SJSA1 (cell line): Measurements from ENCODE around the gene BAIAP2L2. TPM values are rescaled to one million over a fixed set of nuclear protein-coding genes. Genes with fewer than 3 reads are reported as not detected.
A peak's percentile ranks its signal among the peaks of the same experiment; 100 is the strongest.

Experiments
- DNase-seq, 2 experiments: peaks; one replicate each; pipeline ENCODE4 v3.0.0-alpha.2; 2015 to 2020; ENCODE audit warnings: low spot score in 2 of 2, low read depth in 1 of 2
- H3K27ac ChIP-seq: fragments of 250-450 bp; sonication (Bioruptor Pico); 2 replicates; pipeline ENCODE4 v1.5.1; 2020; ENCODE audit warnings: mild to moderate bottlenecking, moderate library complexity
- H3K27me3 ChIP-seq: fragments of 250-450 bp; sonication (Bioruptor Pico); replicated peaks from 2 replicates; pipeline ENCODE4 v1.5.1; 2020; ENCODE audit warnings: mild to moderate bottlenecking, moderate library complexity
- H3K36me3 ChIP-seq: fragments of 250-450 bp; sonication (Bioruptor Pico); 2 replicates; pipeline ENCODE4 v1.5.1; 2020; ENCODE audit warnings: mild to moderate bottlenecking
- H3K4me1 ChIP-seq: fragments of 250-450 bp; sonication (Bioruptor Pico); replicated peaks from 2 replicates; pipeline ENCODE4 v1.6.1; 2021; ENCODE audit warnings: mild to moderate bottlenecking
- H3K4me3 ChIP-seq: fragments of 250-450 bp; sonication (Bioruptor Pico); 2 replicates; pipeline ENCODE4 v1.5.1; 2020; ENCODE audit warnings: mild to moderate bottlenecking
- H3K9me3 ChIP-seq: fragments of 250-450 bp; sonication (Bioruptor Pico); replicated peaks from 2 replicates; pipeline ENCODE4 v1.5.1; 2020; ENCODE audit warnings: mild to moderate bottlenecking
- total RNA-seq: library from RNA; depleted of rRNA; stranded (reverse); fragments of >200 nt; shearing (Covaris generic); gene quantifications from 2 replicates; pipeline ENCODE4 v1.2.3, GENCODE V29; 2014

Gene BAIAP2L2
- total RNA-seq, 1 experiment from 2014 or later = not detected

GRCh38 chr22:38136607-38137006, 26.1 kb upstream of the BAIAP2L2 start:
- no peaks in the 10 kb centered on the region for H3K36me3 ChIP-seq
- H3K9me3 ChIP-seq = no peaks in the 10 kb centered on the region
- DNase-seq = no peak
- H3K27ac ChIP-seq = no peak overlapping the region
- H3K4me1 ChIP-seq = peaks cover 13% of the 10 kb centered on the region
- H3K27me3 ChIP-seq = no peaks in the 10 kb centered on the region
- H3K4me3 ChIP-seq = no peak overlapping the region

- Histone ChIP-seq H3K27ac (no peak overlapping the region), H3K36me3 (no peaks in the 10 kb centered on the region), H3K4me3 (no peak overlapping the region), H3K9me3 (no peaks in the 10 kb centered on the region), H3K4me1 (peaks cover 18% of the 10 kb centered on the region), H3K27me3 (no peaks in the 10 kb centered on the region)
- DNase-seq = peak; percentile 74 to 87
These were observed 24.7 kb upstream of the BAIAP2L2 start for GRCh38 chr22:38135133-38135706.

GRCh38 chr22:38133331-38133730, 22.8 kb upstream of the BAIAP2L2 start:
- H3K36me3 ChIP-seq = no peaks in the 10 kb centered on the region
- DNase-seq = no peak
- peaks cover 18% of the 10 kb centered on the region for H3K4me1 ChIP-seq
- no peaks in the 10 kb centered on the region for H3K27me3 ChIP-seq
- H3K9me3 ChIP-seq = no peaks in the 10 kb centered on the region
- H3K27ac ChIP-seq = no peak overlapping the region
- H3K4me3 ChIP-seq = no peak overlapping the region

- Histone ChIP-seq H3K4me1 (peaks cover 18% of the 10 kb centered on the region), H3K4me3 (no peak overlapping the region), H3K9me3 (no peaks in the 10 kb centered on the region), H3K27me3 (no peaks in the 10 kb centered on the region), H3K36me3 (no peaks in the 10 kb centered on the region), H3K27ac (no peak overlapping the region)
- DNase-seq = no peak
These were observed 22.3 kb upstream of the BAIAP2L2 start for GRCh38 chr22:38132794-38133193.

GRCh38 chr22:38132136-38132535, 21.7 kb upstream of the BAIAP2L2 start:
- Histone ChIP-seq H3K27me3 (no peaks in the 10 kb centered on the region), H3K9me3 (no peaks in the 10 kb centered on the region), H3K27ac (no peak overlapping the region), H3K36me3 (no peaks in the 10 kb centered on the region), H3K4me3 (no peak overlapping the region), H3K4me1 (peaks cover 18% of the 10 kb centered on the region)
- no peak for DNase-seq

GRCh38 chr22:38131399-38131798, 20.9 kb upstream of the BAIAP2L2 start:
- Histone ChIP-seq H3K36me3 (no peaks in the 10 kb centered on the region), H3K4me1 (peaks cover 18% of the 10 kb centered on the region), H3K9me3 (no peaks in the 10 kb centered on the region), H3K4me3 (no peak overlapping the region), H3K27me3 (no peaks in the 10 kb centered on the region), H3K27ac (no peak overlapping the region)
- no peak for DNase-seq

- H3K27ac ChIP-seq = no peak overlapping the region
- H3K36me3 ChIP-seq = no peaks in the 10 kb centered on the region
- H3K9me3 ChIP-seq = no peaks in the 10 kb centered on the region
- H3K4me3 ChIP-seq = no peak overlapping the region
- H3K4me1 ChIP-seq = peaks cover 7% of the 10 kb centered on the region
- no peaks in the 10 kb centered on the region for H3K27me3 ChIP-seq
- no peak for DNase-seq
These were observed 19.4 kb upstream of the BAIAP2L2 start for GRCh38 chr22:38129856-38130255.

- no peak for DNase-seq
These were observed 18.5 kb upstream of the BAIAP2L2 start for GRCh38 chr22:38129021-38129420.

GRCh38 chr22:38127869-38128268, 17.4 kb upstream of the BAIAP2L2 start:
- Histone ChIP-seq H3K4me3 (no peak overlapping the region), H3K27me3 (no peaks in the 10 kb centered on the region), H3K27ac (no peak overlapping the region), H3K9me3 (no peaks in the 10 kb centered on the region), H3K4me1 (peaks cover 6% of the 10 kb centered on the region; the same call in 1 of the 2 replicates), H3K36me3 (no peaks in the 10 kb centered on the region)
- DNase-seq = no peak

More at GRCh38 chr22:38129021-38129420, 18.5 kb upstream of the BAIAP2L2 start:
- Histone ChIP-seq H3K4me3 (no peak overlapping the region), H3K27me3 (no peaks in the 10 kb centered on the region), H3K27ac (no peak overlapping the region), H3K9me3 (no peaks in the 10 kb centered on the region), H3K4me1 (peaks cover 6% of the 10 kb centered on the region; the same call in 1 of the 2 replicates), H3K36me3 (no peaks in the 10 kb centered on the region)

- Histone ChIP-seq H3K4me3 (no peak overlapping the region), H3K4me1 (peaks cover 6% of the 10 kb centered on the region; the same call in 1 of the 2 replicates), H3K27ac (no peak overlapping the region), H3K36me3 (no peaks in the 10 kb centered on the region), H3K9me3 (no peaks in the 10 kb centered on the region), H3K27me3 (no peaks in the 10 kb centered on the region)
- no peak for DNase-seq
These were observed 16.6 kb upstream of the BAIAP2L2 start for GRCh38 chr22:38126928-38127668.

GRCh38 chr22:38125751-38126201, 15.3 kb upstream of the BAIAP2L2 start:
- Histone ChIP-seq H3K4me1 (0 out of 2 replicates have a peak, but pooled peaks cover under 1% of the 10 kb centered on the region), H3K9me3 (no peaks in the 10 kb centered on the region), H3K27me3 (no peaks in the 10 kb centered on the region), H3K27ac (no peak overlapping the region), H3K4me3 (no peak overlapping the region), H3K36me3 (no peaks in the 10 kb centered on the region)
- DNase-seq = no peak

GRCh38 chr22:38125038-38125610, 14.6 kb upstream of the BAIAP2L2 start:
- Histone ChIP-seq H3K4me1 (no peaks in the 10 kb centered on the region), H3K27ac (no peak overlapping the region), H3K36me3 (no peaks in the 10 kb centered on the region), H3K27me3 (no peaks in the 10 kb centered on the region), H3K4me3 (no peak overlapping the region), H3K9me3 (no peaks in the 10 kb centered on the region)
- DNase-seq = no peak

GRCh38 chr22:38124236-38124974, 13.9 kb upstream of the BAIAP2L2 start:
- Histone ChIP-seq H3K4me1 (no peaks in the 10 kb centered on the region), H3K27me3 (no peaks in the 10 kb centered on the region), H3K36me3 (no peaks in the 10 kb centered on the region), H3K9me3 (no peaks in the 10 kb centered on the region), H3K27ac (no peak overlapping the region), H3K4me3 (no peak overlapping the region)
- no peak for DNase-seq

- H3K27me3 ChIP-seq = no peaks in the 10 kb centered on the region
- H3K4me1 ChIP-seq = no peaks in the 10 kb centered on the region
These were observed 12.1 kb upstream of the BAIAP2L2 start for GRCh38 chr22:38122616-38123015.

More at GRCh38 chr22:38122616-38123015, 12.1 kb upstream of the BAIAP2L2 start:
- Histone ChIP-seq H3K27ac (no peak overlapping the region), H3K36me3 (no peaks in the 10 kb centered on the region), H3K9me3 (no peaks in the 10 kb centered on the region), H3K4me3 (no peak overlapping the region)
- DNase-seq = no peak
